CD4-positive, alpha-beta memory T cell (primary cell): ENCODE results near the gene AKT1. TPM values are rescaled to one million over a fixed set of nuclear protein-coding genes. Genes with fewer than 3 reads are reported as not detected.

ENCODE experiments used
- CTCF ChIA-PET: fragments of 350-600 bp; sonication (Branson Sonifier 250); formaldehyde crosslinking; loops from one replicate; lab custom pipeline; 2021; ENCODE audit warnings: inconsistent platforms; ENCODE audit not compliant: partially characterized antibody; lab: Charles Lee
- POLR2A ChIA-PET: fragments of 350-600 bp; sonication (Branson Sonifier 250); formaldehyde crosslinking; loops from one replicate; lab custom pipeline; 2021; ENCODE audit not compliant: partially characterized antibody; lab: Charles Lee
- DNase-seq, 5 donors: peaks; one replicate each; pipeline versions ENCODE4 v3.0.0 to v3.0.0-alpha.2; 2020 to 2022; ENCODE audit warnings: mixed read lengths in 1 of 5
- H3K27ac ChIP-seq: one replicate; pipeline ENCODE4 v1.7.0; 2013; ENCODE audit warnings: low read depth, low read length
- H3K27me3 ChIP-seq: 2 replicates; pipeline ENCODE4 v1.7.0; 2013; ENCODE audit warnings: mild to moderate bottlenecking, low read length, moderate library complexity; ENCODE audit not compliant: insufficient read depth
- H3K36me3 ChIP-seq: 2 replicates; pipeline ENCODE4 v1.7.0; 2013; ENCODE audit warnings: mild to moderate bottlenecking, low read length, moderate library complexity; ENCODE audit not compliant: insufficient read depth
- H3K4me1 ChIP-seq: 2 replicates; pipeline ENCODE4 v1.7.0; 2013; ENCODE audit warnings: mild to moderate bottlenecking, low read length, moderate library complexity; ENCODE audit not compliant: insufficient read depth
- H3K4me3 ChIP-seq, 2 donors: one replicate each; pipeline ENCODE4 v1.7.0; 2013; ENCODE audit warnings: low read length in 2 of 2, mild to moderate bottlenecking in 1 of 2
- H3K9me3 ChIP-seq, 2 donors: one replicate each; pipeline ENCODE4 v1.7.0; 2013; ENCODE audit warnings: low read length in 2 of 2, control low read depth in 1 of 2; ENCODE audit not compliant: control insufficient read depth in 1 of 2
- H3K27ac Mint-ChIP-seq, 7 donors: one replicate each; pipeline ENCODE4 v1.8.0; 2020 to 2021; ENCODE audit warnings: mixed read lengths in 7 of 7, mild to moderate bottlenecking in 6 of 7, inconsistent platforms in 3 of 7, moderate library complexity in 3 of 7
- H3K27me3 Mint-ChIP-seq, 2 donors: one replicate each; pipeline ENCODE4 v1.8.0; 2020 to 2021; ENCODE audit warnings: mixed read lengths in 2 of 2
- H3K36me3 Mint-ChIP-seq, 2 donors: one replicate each; pipeline ENCODE4 v1.8.0; 2020 to 2021; ENCODE audit warnings: mixed read lengths in 2 of 2, inconsistent platforms in 1 of 2, mild to moderate bottlenecking in 1 of 2
- H3K4me1 Mint-ChIP-seq, 4 donors: one replicate each; pipeline ENCODE4 v1.8.0; 2020 to 2021; ENCODE audit warnings: mixed read lengths in 4 of 4, mild to moderate bottlenecking in 1 of 4
- H3K4me3 Mint-ChIP-seq, 8 donors: one replicate each; pipeline ENCODE4 v1.8.0; 2020 to 2021; ENCODE audit warnings: mixed read lengths in 8 of 8, mild to moderate bottlenecking in 7 of 8, moderate library complexity in 6 of 8, inconsistent platforms in 3 of 8
- H3K9me3 Mint-ChIP-seq, 8 donors: one replicate each; pipeline ENCODE4 v1.8.0; 2020 to 2021; ENCODE audit warnings: mixed read lengths in 8 of 8, mild to moderate bottlenecking in 5 of 8, inconsistent platforms in 3 of 8, moderate library complexity in 1 of 8
- intact Hi-C: fragments of 100-400 bp; cut with micrococcal nuclease; formaldehyde crosslinking; loops from one replicate; pipeline ENCODE4 v1.15.1; 2023
- polyA plus RNA-seq, 2 donors: library from polyadenylated mRNA; unstranded; fragments of 300-500 nt; fragmentation: Illumina TruSeq; gene quantifications; one replicate each; pipeline ENCODE4 v1.2.3, GENCODE V29; 2021
- total RNA-seq, 2 experiments: library from RNA; stranded (reverse); gene quantifications; one replicate each; pipeline ENCODE4 v1.2.3, GENCODE V29; 2021

AKT1 gene
- total and polyA plus RNA-seq, 4 experiments from 2014 or later = 5.3 to 90.5 (median 56.1) TPM

DNA sequence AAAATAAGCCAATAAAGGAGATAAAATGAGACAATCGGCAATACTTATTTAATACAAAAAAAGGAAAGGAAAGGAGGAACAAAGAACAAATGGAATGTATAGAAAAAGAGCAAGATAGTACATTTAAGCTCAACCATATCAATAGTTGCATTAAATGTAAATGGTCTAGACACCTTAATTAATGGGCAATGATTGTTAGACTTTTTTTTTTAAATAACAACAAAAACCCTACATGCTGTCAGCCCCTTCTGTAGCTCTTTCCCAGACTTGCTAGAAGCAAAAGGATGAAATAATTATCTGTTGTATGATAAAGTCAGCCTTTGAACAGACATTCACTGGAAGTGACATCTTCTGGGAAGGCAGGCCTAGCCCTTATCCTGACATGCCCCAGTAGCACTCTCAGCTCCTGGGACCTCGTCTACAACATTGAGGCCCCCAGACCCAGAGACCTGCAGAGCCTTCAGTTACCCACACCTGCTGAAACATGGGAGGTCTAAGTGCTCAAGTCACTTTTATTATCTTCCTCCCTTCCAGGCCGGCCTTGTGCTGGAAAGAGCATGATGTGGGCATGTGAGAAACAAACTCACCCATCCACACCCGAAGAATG, 29.2 kb downstream of the AKT1 start:
- Mint-ChIP-seq H3K36me3 (peaks cover 13 to 17% of the 10 kb centered on the region in 2 donors), H3K27ac (peak overlapping the region in 1 of 7 donors; percentile 25), H3K9me3 (no peaks in the 10 kb centered on the region), H3K4me1 (peaks cover 0 to 7% (median under 1%) of the 10 kb centered on the region in 4 donors), H3K27me3 (no peaks in the 10 kb centered on the region), H3K4me3 (no peak overlapping the region)
- Histone ChIP-seq H3K27ac (no peak overlapping the region), H3K9me3 (no peaks in the 10 kb centered on the region), H3K27me3 (no peaks in the 10 kb centered on the region), H3K4me1 (peaks cover 3% of the 10 kb centered on the region), H3K4me3 (no peak overlapping the region), H3K36me3 (peaks cover 8% of the 10 kb centered on the region)
- no peak for DNase-seq
- ChIA-PET POLR2A (interaction anchor here (1.2 to 1.3 kb wide), 2 partner anchors 35 to 60 kb away, joined by 3 to 4 read pairs; partner anchors contain the start of gene ZBTB42), CTCF (interaction anchor here (0.8 to 10.5 kb wide), 6 partner anchors 12 to 129 kb away, joined by 3 to 144 read pairs (median 7); partner anchors contain the start of gene SIVA1)
- intact Hi-C loops = no loop called here

GRCh38 chr14:104765517-104765916, 30.0 kb downstream of the AKT1 start:
- ChIA-PET CTCF (interaction anchor here (0.8 to 10.5 kb wide), 6 partner anchors 11 to 130 kb away, joined by 3 to 144 read pairs (median 7); partner anchors contain the start of gene SIVA1), POLR2A (no interaction called here)
- H3K4me1 Mint-ChIP-seq = peaks cover 0 to 7% (median 1%) of the 10 kb centered on the region in 4 donors
- H3K27ac ChIP-seq = no peak overlapping the region
- H3K4me3 Mint-ChIP-seq = no peak overlapping the region
- peaks cover 14 to 16% of the 10 kb centered on the region in 2 donors for H3K36me3 Mint-ChIP-seq
- H3K9me3 ChIP-seq = no peaks in the 10 kb centered on the region
- H3K36me3 ChIP-seq = peaks cover 4% of the 10 kb centered on the region
- intact Hi-C loops = no loop called here
- H3K27me3 ChIP-seq = no peaks in the 10 kb centered on the region
- no peaks in the 10 kb centered on the region for H3K9me3 Mint-ChIP-seq
- H3K27me3 Mint-ChIP-seq = no peaks in the 10 kb centered on the region
- H3K4me3 ChIP-seq = no peak overlapping the region
- peaks cover 3% of the 10 kb centered on the region for H3K4me1 ChIP-seq
- peak overlapping the region in 1 of 7 donors; percentile 25 for H3K27ac Mint-ChIP-seq
- DNase-seq = no peak

- H3K27me3 ChIP-seq = no peaks in the 10 kb centered on the region
- no peak overlapping the region for H3K4me3 ChIP-seq
- ChIA-PET CTCF (interaction anchor here (1.2 to 1.3 kb wide), 5 partner anchors 9 to 68 kb away, joined by 3 to 6 read pairs (median 5); no protein-coding TSS in a partner anchor), POLR2A (no interaction called here)
- no peaks in the 10 kb centered on the region for H3K27me3 Mint-ChIP-seq
- H3K36me3 ChIP-seq = peaks cover 40% of the 10 kb centered on the region
- peaks cover 8 to 32% (median 16%) of the 10 kb centered on the region in 4 donors for H3K4me1 Mint-ChIP-seq
- peaks cover 0 to 5% (median 0%) of the 10 kb centered on the region in 8 donors for H3K9me3 Mint-ChIP-seq
- H3K4me3 Mint-ChIP-seq = no peak overlapping the region
- no peak overlapping the region for H3K27ac ChIP-seq
- peak in 1 of 5 donors; percentile 30 for DNase-seq
- H3K36me3 Mint-ChIP-seq = peaks cover 14 to 62% of the 10 kb centered on the region in 2 donors
- peaks cover 11% of the 10 kb centered on the region for H3K4me1 ChIP-seq
- H3K9me3 ChIP-seq = no peaks in the 10 kb centered on the region
- peak overlapping the region in 2 of 7 donors; percentile 12 to 42 for H3K27ac Mint-ChIP-seq
- intact Hi-C loops = no loop called here
These were observed 36.3 kb downstream of the AKT1 start for GRCh38 chr14:104758981-104759969.

DNA sequence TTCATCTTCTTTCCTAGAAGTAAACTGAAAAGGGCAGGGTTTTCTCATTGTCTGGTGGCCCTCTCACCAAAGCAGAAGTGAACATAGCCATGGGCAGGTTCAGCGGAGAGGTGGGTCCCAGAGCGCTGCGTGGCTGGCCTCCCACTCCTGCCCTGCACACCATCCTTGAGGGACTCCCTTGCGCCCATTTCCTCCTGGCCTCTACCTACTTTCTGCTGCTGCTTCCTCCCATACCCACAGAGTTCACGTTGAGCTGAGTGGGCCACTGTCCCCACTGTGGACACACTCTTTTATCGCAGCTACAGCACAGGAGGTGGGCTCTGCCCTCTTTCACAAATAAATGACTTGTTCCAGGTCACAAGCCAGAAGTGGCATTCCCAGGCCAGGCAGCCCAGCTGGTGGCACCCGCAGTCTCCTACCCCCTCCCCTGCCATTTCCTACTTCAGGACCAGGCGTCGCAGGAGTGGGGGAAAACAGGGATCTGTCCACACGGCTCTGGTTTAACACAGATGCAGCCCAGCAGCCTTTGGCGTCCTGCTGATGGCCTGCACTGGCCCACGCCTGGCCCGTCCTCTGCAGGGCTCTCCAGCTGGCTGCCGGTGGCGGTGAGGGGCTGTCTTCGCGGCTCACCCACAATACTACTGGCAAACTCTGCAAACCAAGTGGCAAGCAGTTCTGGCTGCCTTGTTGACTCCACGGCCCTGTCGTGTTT, 37.7 kb downstream of the AKT1 start:
- Histone ChIP-seq H3K4me1 (peaks cover 19% of the 10 kb centered on the region), H3K9me3 (no peaks in the 10 kb centered on the region), H3K27me3 (no peaks in the 10 kb centered on the region), H3K4me3 (no peak overlapping the region), H3K36me3 (peaks cover 40% of the 10 kb centered on the region), H3K27ac (no peak overlapping the region)
- DNase-seq = peak in 1 of 5 donors; percentile 4
- H3K4me1 Mint-ChIP-seq = peaks cover 17 to 40% (median 26%) of the 10 kb centered on the region in 4 donors
- no peak overlapping the region for H3K4me3 Mint-ChIP-seq
- peaks cover 0 to 5% (median 0%) of the 10 kb centered on the region in 8 donors for H3K9me3 Mint-ChIP-seq
- ChIA-PET CTCF (interaction anchor here (1.2 to 1.3 kb wide), 2 partner anchors 11 to 68 kb away, joined by 3 to 5 read pairs; no protein-coding TSS in a partner anchor), POLR2A (no interaction called here)
- peak overlapping the region in 2 of 7 donors; percentile 31 to 55 for H3K27ac Mint-ChIP-seq
- H3K27me3 Mint-ChIP-seq = no peaks in the 10 kb centered on the region
- intact Hi-C loops = no loop called here
- H3K36me3 Mint-ChIP-seq = peaks cover 14 to 71% of the 10 kb centered on the region in 2 donors

- Mint-ChIP-seq H3K27ac (peak overlapping the region in 2 of 7 donors; percentile 35 to 68), H3K4me3 (no peak overlapping the region), H3K9me3 (peaks cover 0 to 5% (median 0%) of the 10 kb centered on the region in 8 donors), H3K36me3 (peaks cover 11 to 72% of the 10 kb centered on the region in 2 donors), H3K27me3 (no peaks in the 10 kb centered on the region), H3K4me1 (peaks cover 17 to 40% (median 30%) of the 10 kb centered on the region in 4 donors)
- Histone ChIP-seq H3K4me1 (peaks cover 20% of the 10 kb centered on the region), H3K9me3 (no peaks in the 10 kb centered on the region), H3K4me3 (no peak overlapping the region), H3K27ac (no peak overlapping the region), H3K27me3 (no peaks in the 10 kb centered on the region), H3K36me3 (peaks cover 40% of the 10 kb centered on the region)
- POLR2A ChIA-PET = no interaction called here
- DNase-seq = peak in 1 of 5 donors; percentile 8
- intact Hi-C loops = no loop called here
- CTCF ChIA-PET = no interaction called here
These were observed 38.3 kb downstream of the AKT1 start for GRCh38 chr14:104757238-104757585.

- Histone ChIP-seq H3K36me3 (peaks cover 40% of the 10 kb centered on the region), H3K4me3 (no peak overlapping the region), H3K27me3 (no peaks in the 10 kb centered on the region), H3K27ac (no peak overlapping the region), H3K4me1 (peaks cover 25% of the 10 kb centered on the region), H3K9me3 (no peaks in the 10 kb centered on the region)
- ChIA-PET CTCF (no interaction called here), POLR2A (no interaction called here)
- intact Hi-C loops = no loop called here
- Mint-ChIP-seq H3K4me3 (peak overlapping the region in 2 of 8 donors; percentile 29 to 39), H3K9me3 (peaks cover 0 to 5% (median 0%) of the 10 kb centered on the region in 8 donors), H3K36me3 (peaks cover 7 to 72% of the 10 kb centered on the region in 2 donors), H3K27ac (peak overlapping the region in 2 of 7 donors; percentile 35 to 55), H3K27me3 (no peaks in the 10 kb centered on the region), H3K4me1 (peaks cover 16 to 40% (median 30%) of the 10 kb centered on the region in 4 donors)
- DNase-seq = peak in 1 of 5 donors; percentile 6
These were observed 38.9 kb downstream of the AKT1 start for GRCh38 chr14:104756477-104757237.
